Progenitor cell of endocrine pancreas (in vitro differentiated cells): ENCODE results near the gene ELAC2. TPM values are rescaled to one million over a fixed set of nuclear protein-coding genes. Genes with fewer than 3 reads are reported as not detected.

Experiments
- DNase-seq: peaks from one replicate; pipeline ENCODE4 v3.0.0; 2021; ENCODE audit warnings: low spot score; ENCODE audit not compliant: unreplicated experiment
- H3K27ac Mint-ChIP-seq: 2 replicates; pipeline ENCODE4 v1.8.0; 2021; ENCODE audit warnings: mild to moderate bottlenecking, moderate library complexity, mixed read lengths
- H3K27me3 Mint-ChIP-seq: 2 replicates; pipeline ENCODE4 v1.8.0; 2021; ENCODE audit warnings: mixed read lengths
- H3K36me3 Mint-ChIP-seq: 2 replicates; pipeline ENCODE4 v1.8.0; 2022; ENCODE audit warnings: mixed read lengths; ENCODE audit not compliant: insufficient read depth
- H3K4me1 Mint-ChIP-seq: 2 replicates; pipeline ENCODE4 v1.8.0; 2021; ENCODE audit warnings: low read depth, mixed read lengths
- H3K4me3 Mint-ChIP-seq: 2 replicates; pipeline ENCODE4 v1.8.0; 2021; ENCODE audit warnings: low read depth, mild to moderate bottlenecking, moderate library complexity, mixed read lengths
- H3K9me3 Mint-ChIP-seq: 2 replicates; pipeline ENCODE4 v1.8.0; 2021; ENCODE audit warnings: low read depth, mixed read lengths
- CTCF ChIP-seq: fragments of 200-600 bp; sonication (generic); IDR thresholded peaks from one replicate; pipeline ENCODE4 v1.5.0; 2021; ENCODE audit warnings: antibody characterized with exemption, mild to moderate bottlenecking; ENCODE audit not compliant: unreplicated experiment
- total RNA-seq: library from RNA; stranded (reverse); gene quantifications from 2 replicates; pipeline ENCODE4 v1.2.1, GENCODE V29; 2021

ELAC2 gene
- total RNA-seq, 1 donor from 2014 or later = 74.4 TPM

- Mint-ChIP-seq H3K4me3 (no peak overlapping the region), H3K27ac (no peak overlapping the region), H3K9me3 (no peaks in the 10 kb centered on the region), H3K4me1 (no peaks in the 10 kb centered on the region), H3K27me3 (no peaks in the 10 kb centered on the region), H3K36me3 (peaks cover 13% of the 10 kb centered on the region)
- no peak for TF ChIP-seq CTCF
- DNase-seq = no peak
Observed at GRCh38 chr17:13001991-13002615, 15.7 kb downstream of the ELAC2 start.

- Mint-ChIP-seq H3K27ac (no peak overlapping the region), H3K36me3 (peaks cover 15% of the 10 kb centered on the region), H3K9me3 (no peaks in the 10 kb centered on the region), H3K4me3 (no peak overlapping the region), H3K4me1 (no peaks in the 10 kb centered on the region), H3K27me3 (no peaks in the 10 kb centered on the region)
- no peak for DNase-seq
- TF ChIP-seq CTCF = no peak
Observed at GRCh38 chr17:13000561-13000960, 17.3 kb downstream of the ELAC2 start.

- no peak for DNase-seq
- no peak for TF ChIP-seq CTCF
- no peak overlapping the region for H3K4me3 Mint-ChIP-seq
- no peaks in the 10 kb centered on the region for H3K9me3 Mint-ChIP-seq
- H3K27me3 Mint-ChIP-seq = no peaks in the 10 kb centered on the region
- peaks cover 17% of the 10 kb centered on the region for H3K36me3 Mint-ChIP-seq
- H3K4me1 Mint-ChIP-seq = no peaks in the 10 kb centered on the region
- H3K27ac Mint-ChIP-seq = no peak overlapping the region
Observed at GRCh38 chr17:12998874-12999273, 19.0 kb downstream of the ELAC2 start.

GRCh38 chr17:12998461-12998860 is 19.4 kb downstream of the ELAC2 start:
- H3K36me3 Mint-ChIP-seq = peaks cover 17% of the 10 kb centered on the region
- TF ChIP-seq CTCF = no peak
- H3K9me3 Mint-ChIP-seq = no peaks in the 10 kb centered on the region
- DNase-seq = no peak
- no peak overlapping the region for H3K4me3 Mint-ChIP-seq
- H3K4me1 Mint-ChIP-seq = no peaks in the 10 kb centered on the region
- no peaks in the 10 kb centered on the region for H3K27me3 Mint-ChIP-seq
- H3K27ac Mint-ChIP-seq = no peak overlapping the region

- no peak for DNase-seq
- H3K9me3 Mint-ChIP-seq = no peaks in the 10 kb centered on the region
- H3K36me3 Mint-ChIP-seq = peaks cover 19% of the 10 kb centered on the region
- H3K4me3 Mint-ChIP-seq = no peak overlapping the region
- TF ChIP-seq CTCF = no peak
- no peaks in the 10 kb centered on the region for H3K27me3 Mint-ChIP-seq
- H3K27ac Mint-ChIP-seq = no peak overlapping the region
- no peaks in the 10 kb centered on the region for H3K4me1 Mint-ChIP-seq
Observed at GRCh38 chr17:12996941-12997340, 20.9 kb downstream of the ELAC2 start.
